Measurements from ENCODE around the gene IQCB1.

DNA sequence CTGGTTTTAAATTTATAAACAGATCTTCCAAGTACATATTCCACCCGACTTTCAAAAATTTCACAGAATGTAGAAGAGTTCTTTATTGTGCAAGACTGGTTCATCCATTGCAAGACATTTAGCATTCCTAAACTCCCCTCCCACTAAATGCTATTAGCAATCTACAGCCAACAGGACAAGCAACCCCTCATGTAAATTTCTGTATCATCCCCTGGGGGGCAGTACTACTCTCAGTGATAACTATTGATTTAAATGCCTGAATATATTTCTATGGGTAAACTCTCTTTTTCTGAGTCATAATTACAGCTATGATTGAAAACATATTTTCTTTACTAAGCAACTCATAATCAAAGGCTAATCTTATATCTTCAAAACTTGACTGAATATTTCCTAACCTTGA is 48.6 kb upstream of the IQCB1 start:
- TF ChIP-seq HDAC2 (IDR thresholded peaks at IDR 0.05): no peak
- TF ChIP-seq PTTG1 (tag; IDR thresholded peaks at IDR 0.05; ENCODE audit: low read depth): no peak
- TF ChIP-seq ZNF77 (CRISPR knock-in tag; IDR thresholded peaks at IDR 0.05): no peak
- TF ChIP-seq CTCF (IDR thresholded peaks at IDR 0.05 in 2 of 3, conservative IDR thresholded peaks at IDR 0.05 in 1 of 3; ENCODE audit: insufficient read depth in 2 of 3, low read depth in 1 of 3, low read length in 3 of 3): peak; percentile 28 to 47 (median 36); a peak in 3 of 6 replicates
- no peak for TF ChIP-seq SIN3B (IDR thresholded peaks at IDR 0.05; ENCODE audit: low read depth)
- TF ChIP-seq EP300 (IDR thresholded peaks at IDR 0.05; ENCODE audit: low read length): no peak
- TF ChIP-seq ZNF224 (CRISPR knock-in tag; IDR thresholded peaks at IDR 0.05): no peak
- TF ChIP-seq POLR3A (IDR thresholded peaks at IDR 0.05; ENCODE audit: borderline replicate concordance, extremely low read depth, insufficient read depth, insufficient read length): no peak
- TF ChIP-seq MAZ (CRISPR knock-in tag; conservative IDR thresholded peaks at IDR 0.05 in 1 of 2, IDR thresholded peaks at IDR 0.05 in 1 of 2): no peak
- TF ChIP-seq POLR2A (conservative IDR thresholded peaks at IDR 0.05): no peak
- TF ChIP-seq YY1 (IDR thresholded peaks at IDR 0.05; ENCODE audit: borderline replicate concordance in 1 of 3, control insufficient read depth in 1 of 3, extremely low read depth in 1 of 3, insufficient read depth in 3 of 3, insufficient read length in 1 of 3, insufficient replicate concordance in 2 of 3, low read depth in 1 of 3, low read length in 2 of 3): no peak
- no peak for TF ChIP-seq CXXC5 (CRISPR knock-in tag; IDR thresholded peaks at IDR 0.05)

All from K562 (cell line).